H1 (cell line): ENCODE data around the gene OCEL1.

Experiments
- ATF3 ChIP-seq: IDR thresholded peaks from 2 replicates; pipeline ENCODE4 v1.6.1; 2011; ENCODE audit warnings: low read depth, mild to moderate bottlenecking, low read length; ENCODE audit not compliant: insufficient read depth
- CTCF ChIP-seq, 3 experiments: IDR thresholded peaks; 1 replicate in 2 of 3; 2 replicates in 1 of 3; pipeline versions ENCODE4 v1.5.1 to v1.6.1; 2011; ENCODE audit warnings: low read length in 3 of 3, mild to moderate bottlenecking in 3 of 3, inconsistent platforms in 2 of 3, low read depth in 1 of 3, moderate library complexity in 1 of 3; ENCODE audit not compliant: insufficient read depth in 1 of 3; ENCODE audit errors: control extremely low read depth in 1 of 3
- EP300 ChIP-seq, 2 experiments: IDR thresholded peaks; 1 replicate in 1 of 2; 2 replicates in 1 of 2; pipeline ENCODE4 v1.6.1; 2011 to 2012; ENCODE audit warnings: low read depth in 2 of 2, low read length in 2 of 2, mild to moderate bottlenecking in 2 of 2, borderline replicate concordance in 1 of 2, inconsistent platforms in 1 of 2, moderate library complexity in 1 of 2
- EZH2 ChIP-seq: fragments of 200-600 bp; sonication (generic); IDR thresholded peaks from 2 replicates; pipeline ENCODE4 v1.7.1; 2012; ENCODE audit warnings: low read depth, mild to moderate bottlenecking, moderate library complexity, low read length, inconsistent platforms; ENCODE audit not compliant: severe bottlenecking
- POLR2A ChIP-seq, 2 experiments: IDR thresholded peaks; 1 replicate in 1 of 2; 2 replicates in 1 of 2; pipeline ENCODE4 v1.6.1; 2011; ENCODE audit warnings: low read depth in 2 of 2, low read length in 2 of 2, mild to moderate bottlenecking in 2 of 2; ENCODE audit errors: control extremely low read depth in 1 of 2
- POLR2AphosphoS5 ChIP-seq: IDR thresholded peaks from 2 replicates; pipeline ENCODE4 v1.6.1; 2011; ENCODE audit warnings: low read depth, low read length
- RFX5 ChIP-seq: IDR thresholded peaks from 2 replicates; pipeline ENCODE4 v1.6.1; 2011; ENCODE audit warnings: low read depth, low read length, improper control_type of control experiment, borderline replicate concordance

- no peak for TF ChIP-seq RFX5
- no peak for TF ChIP-seq CTCF (IDR thresholded peaks at IDR 0.05; ENCODE audit: control extremely low read depth in 1 of 3, insufficient read depth in 1 of 3, low read depth in 1 of 3, low read length in 3 of 3)
- no peak for TF ChIP-seq ATF3
- TF ChIP-seq POLR2A (IDR thresholded peaks at IDR 0.05; ENCODE audit: control extremely low read depth in 1 of 2, low read depth in 2 of 2, low read length in 2 of 2): no peak
- no peak for TF ChIP-seq EZH2
- TF ChIP-seq EP300 (IDR thresholded peaks at IDR 0.05; ENCODE audit: borderline replicate concordance in 1 of 2, low read depth in 2 of 2, low read length in 2 of 2): no peak
- TF ChIP-seq POLR2AphosphoS5: no peak
These were observed 44.9 kb upstream of the OCEL1 start for GRCh38 chr19:17180997-17181702.
